H1 (cell line): ENCODE measurements around the gene ALK. TPM values are rescaled to one million over a fixed set of nuclear protein-coding genes. Genes with fewer than 3 reads are reported as not detected.

ENCODE experiments used
- CTCF ChIA-PET: fragments of 300-600 bp; sonication (Branson Sonifier 250); formaldehyde crosslinking; loops from one replicate; lab custom pipeline; 2021; ENCODE audit not compliant: partially characterized antibody; lab: Charles Lee
- POLR2A ChIA-PET: fragments of 300-600 bp; sonication (Branson Sonifier 250); formaldehyde crosslinking; loops from one replicate; lab custom pipeline; 2021; ENCODE audit warnings: inconsistent platforms; ENCODE audit not compliant: partially characterized antibody; lab: Charles Lee
- DNase-seq, 2 experiments: peaks; one replicate each; pipeline versions ENCODE4 v3.0.0 to v3.0.0-alpha.2; 2010 to 2022; ENCODE audit warnings: low spot score in 2 of 2, low read depth in 1 of 2, mixed read lengths in 1 of 2
- FAIRE-seq: peaks from 2 replicates; lab custom pipeline; 2011; peaks lifted over from hg19 to GRCh38; lab: Jason Lieb, UNC
- H2AFZ ChIP-seq: 2 replicates; pipeline ENCODE4 v1.8.1; 2012; ENCODE audit warnings: low read length, inconsistent platforms
- H2AK5ac ChIP-seq: 2 replicates; pipeline ENCODE4 v1.6.1; 2013; ENCODE audit warnings: low read depth, low read length
- H2BK120ac ChIP-seq: replicated peaks from 2 replicates; pipeline ENCODE3; 2013; ENCODE audit warnings: low read depth, low read length, inconsistent platforms
- H2BK12ac ChIP-seq: 2 replicates; pipeline ENCODE4 v1.6.1; 2013; ENCODE audit warnings: low read depth, low read length
- H2BK15ac ChIP-seq: 2 replicates; pipeline ENCODE4 v1.6.1; 2013; ENCODE audit warnings: low read length
- H2BK20ac ChIP-seq: 2 replicates; pipeline ENCODE4 v1.6.1; 2013; ENCODE audit warnings: low read length
- H2BK5ac ChIP-seq: 2 replicates; pipeline ENCODE4 v1.6.1; 2013; ENCODE audit warnings: low read depth, low read length
- H3K14ac ChIP-seq: 2 replicates; pipeline ENCODE4 v1.6.1; 2013; ENCODE audit warnings: inconsistent platforms; ENCODE audit not compliant: insufficient read length
- H3K18ac ChIP-seq: 2 replicates; pipeline ENCODE4 v1.6.1; 2013; ENCODE audit warnings: low read length; ENCODE audit errors: extremely low read depth
- H3K23ac ChIP-seq: 2 replicates; pipeline ENCODE4 v1.6.1; 2013; ENCODE audit warnings: inconsistent platforms; ENCODE audit not compliant: insufficient read length
- H3K23me2 ChIP-seq: 2 replicates; pipeline ENCODE4 v1.6.1; 2013; ENCODE audit warnings: low read depth, low read length
- H3K27ac ChIP-seq: 2 replicates; pipeline ENCODE4 v1.6.1; 2011; ENCODE audit warnings: low read depth, low read length, inconsistent platforms
- H3K27me3 ChIP-seq, 4 experiments: replicated peaks in 1 of 4; 1 replicate in 1 of 4; 2 replicates in 3 of 4; pipeline versions ENCODE4 v1.6.1 to v1.8.1; 2011 to 2013; ENCODE audit warnings: low read length in 3 of 4, mild to moderate bottlenecking in 3 of 4, inconsistent platforms in 2 of 4, mixed read lengths in 2 of 4, moderate library complexity in 1 of 4; ENCODE audit not compliant: control insufficient read depth in 3 of 4, insufficient read depth in 3 of 4; ENCODE audit errors: extremely low read depth in 1 of 4
- H3K36me3 ChIP-seq, 4 experiments: 2 replicates each; pipeline versions ENCODE4 v1.6.1 to v1.8.1; 2011 to 2013; ENCODE audit warnings: mild to moderate bottlenecking in 4 of 4, low read length in 3 of 4, moderate library complexity in 2 of 4, control low read depth in 1 of 4, inconsistent platforms in 1 of 4; ENCODE audit not compliant: insufficient read depth in 4 of 4, control insufficient read depth in 2 of 4
- H3K4ac ChIP-seq: replicated peaks from 2 replicates; pipeline ENCODE3; 2013; ENCODE audit warnings: low read length, low read depth, mixed read lengths, inconsistent platforms; ENCODE audit not compliant: insufficient read length
- H3K4me1 ChIP-seq, 4 experiments: replicated peaks in 1 of 4; 1 replicate in 1 of 4; 2 replicates in 3 of 4; pipeline versions ENCODE4 v1.6.1 to v1.8.1; 2011 to 2013; ENCODE audit warnings: low read length in 3 of 4, inconsistent platforms in 2 of 4, mixed read lengths in 1 of 4; ENCODE audit not compliant: insufficient read depth in 4 of 4, control insufficient read depth in 3 of 4
- H3K4me2 ChIP-seq, 2 experiments: 2 replicates each; pipeline versions ENCODE4 v1.6.1 to v1.8.1; 2011 to 2013; ENCODE audit warnings: low read depth in 2 of 2, low read length in 2 of 2, control low read depth in 1 of 2, inconsistent platforms in 1 of 2, mild to moderate bottlenecking in 1 of 2; ENCODE audit not compliant: insufficient read depth in 1 of 2
- H3K4me3 ChIP-seq, 4 experiments: fragments of 200-600, 300-600 bp in 1 of 4; sonication (generic), shearing (Covaris generic), sonication (Bioruptor Twin) in 1 of 4; 2 replicates each; pipeline versions ENCODE4 v1.5.1 to v1.8.1; 2011 to 2016; ENCODE audit warnings: low read length in 4 of 4, low read depth in 3 of 4, control low read depth in 2 of 4, inconsistent platforms in 2 of 4, mild to moderate bottlenecking in 2 of 4, mixed read lengths in 1 of 4, moderate library complexity in 1 of 4; ENCODE audit not compliant: insufficient read depth in 2 of 4; ENCODE audit errors: extremely low read depth in 1 of 4
- H3K56ac ChIP-seq: replicated peaks from 2 replicates; pipeline ENCODE3; 2013; ENCODE audit warnings: low read depth, mild to moderate bottlenecking, mixed read lengths, low read length, inconsistent platforms; ENCODE audit not compliant: insufficient read length
- H3K79me1 ChIP-seq: 2 replicates; pipeline ENCODE4 v1.6.1; 2013; ENCODE audit warnings: low read depth, low read length, control low read depth
- H3K79me2 ChIP-seq, 2 experiments: 2 replicates each; pipeline versions ENCODE4 v1.6.1 to v1.8.1; 2012 to 2013; ENCODE audit warnings: low read length in 2 of 2, mild to moderate bottlenecking in 2 of 2, inconsistent platforms in 1 of 2; ENCODE audit not compliant: insufficient read depth in 2 of 2, control insufficient read depth in 1 of 2
- H3K9ac ChIP-seq, 4 experiments: replicated peaks in 1 of 4; 1 replicate in 1 of 4; 2 replicates in 3 of 4; pipeline versions ENCODE4 v1.6.1 to v1.8.1; 2011 to 2013; ENCODE audit warnings: low read depth in 3 of 4, low read length in 3 of 4, control low read depth in 2 of 4, mild to moderate bottlenecking in 2 of 4, moderate library complexity in 2 of 4, inconsistent platforms in 1 of 4; ENCODE audit errors: extremely low read depth in 1 of 4
- H3K9me3 ChIP-seq, 2 experiments: 2 replicates each; pipeline versions ENCODE4 v1.6.1 to v1.8.1; 2012 to 2013; ENCODE audit warnings: mild to moderate bottlenecking in 2 of 2, moderate library complexity in 2 of 2, control low read depth in 1 of 2, inconsistent platforms in 1 of 2, low read depth in 1 of 2, low read length in 1 of 2, mixed read lengths in 1 of 2; ENCODE audit not compliant: insufficient read depth in 2 of 2
- H4K20me1 ChIP-seq, 2 experiments: replicated peaks in 1 of 2; 2 replicates each; pipeline versions ENCODE3 to v1.8.1; 2011 to 2013; ENCODE audit warnings: inconsistent platforms in 2 of 2, low read length in 2 of 2, mild to moderate bottlenecking in 1 of 2; ENCODE audit not compliant: insufficient read depth in 2 of 2, control insufficient read depth in 1 of 2
- H4K5ac ChIP-seq: 2 replicates; pipeline ENCODE4 v1.6.1; 2013; ENCODE audit warnings: low read length, low read depth, mixed read lengths, inconsistent platforms; ENCODE audit not compliant: insufficient read length
- H4K8ac ChIP-seq: 2 replicates; pipeline ENCODE4 v1.8.0; 2013; ENCODE audit warnings: mild to moderate bottlenecking, moderate library complexity, low read length, inconsistent platforms; ENCODE audit not compliant: insufficient read depth; ENCODE audit errors: extremely low read depth
- H4K91ac ChIP-seq: replicated peaks from 2 replicates; pipeline ENCODE3; 2013; ENCODE audit warnings: low read length, mixed read lengths, inconsistent platforms; ENCODE audit not compliant: insufficient read length
- ASH2L ChIP-seq: fragments of 200-600, 300-600 bp; sonication (generic); IDR thresholded peaks from one replicate; pipeline ENCODE4 v1.7.1; 2017; ENCODE audit warnings: low read length
- CREB1 ChIP-seq: IDR thresholded peaks from 2 replicates; pipeline ENCODE4 v1.6.1; 2012; ENCODE audit warnings: inconsistent platforms
- CTCF ChIP-seq, 3 experiments: IDR thresholded peaks; 1 replicate in 2 of 3; 2 replicates in 1 of 3; pipeline versions ENCODE4 v1.5.1 to v1.6.1; 2011; ENCODE audit warnings: low read length in 3 of 3, mild to moderate bottlenecking in 3 of 3, inconsistent platforms in 2 of 3, low read depth in 1 of 3, moderate library complexity in 1 of 3; ENCODE audit not compliant: insufficient read depth in 1 of 3; ENCODE audit errors: control extremely low read depth in 1 of 3
- GTF2F1 ChIP-seq: IDR thresholded peaks from 2 replicates; pipeline ENCODE4 v1.6.1; 2012; ENCODE audit warnings: low read depth, low read length, improper control_type of control experiment, borderline replicate concordance
- KDM1A ChIP-seq: fragments of 200-600, 300-600 bp; sonication (generic); IDR thresholded peaks from 2 replicates; pipeline ENCODE4 v1.7.1; 2016; ENCODE audit warnings: mild to moderate bottlenecking, low read length, borderline replicate concordance
- POLR2AphosphoS5 ChIP-seq: IDR thresholded peaks from 2 replicates; pipeline ENCODE4 v1.6.1; 2011; ENCODE audit warnings: low read depth, low read length
- POU5F1 ChIP-seq: IDR thresholded peaks from 2 replicates; pipeline ENCODE4 v1.6.1; 2011; ENCODE audit warnings: low read depth, mild to moderate bottlenecking, low read length, moderate library complexity
- RAD21 ChIP-seq, 2 experiments: IDR thresholded peaks in 1 of 2; conservative IDR thresholded peaks in 1 of 2; 2 replicates each; pipeline ENCODE4 v1.6.1; 2011; ENCODE audit warnings: low read depth in 2 of 2, low read length in 2 of 2, improper control_type of control experiment in 1 of 2, inconsistent platforms in 1 of 2, mild to moderate bottlenecking in 1 of 2, moderate library complexity in 1 of 2
- RFX5 ChIP-seq: IDR thresholded peaks from 2 replicates; pipeline ENCODE4 v1.6.1; 2011; ENCODE audit warnings: low read depth, low read length, improper control_type of control experiment, borderline replicate concordance
- RXRA ChIP-seq: IDR thresholded peaks from 2 replicates; pipeline ENCODE4 v1.6.1; 2011; ENCODE audit warnings: low read depth, mild to moderate bottlenecking, low read length, moderate library complexity; ENCODE audit not compliant: insufficient read depth
- SIX5 ChIP-seq: IDR thresholded peaks from 2 replicates; pipeline ENCODE4 v1.6.1; 2011; ENCODE audit warnings: mild to moderate bottlenecking, low read depth, low read length
- SP1 ChIP-seq: IDR thresholded peaks from 2 replicates; pipeline ENCODE4 v1.6.1; 2011; ENCODE audit warnings: low read depth, low read length
- WGBS, 2 experiments: shearing (Covaris generic) in 1 of 2; methylation state at CpG; one replicate each; pipeline versions ENCODE4 v1.1.6 to v1.1.7; 2013 to 2015; ENCODE audit warnings: low lambda C conversion rate in 2 of 2, mixed read lengths in 2 of 2, inconsistent platforms in 1 of 2, low coverage in 1 of 2, missing lambda C conversion rate in 1 of 2; ENCODE audit not compliant: insufficient replicate concordance in 2 of 2, insufficient coverage in 1 of 2, insufficient read length in 1 of 2; ENCODE audit errors: extremely low coverage in 1 of 2, missing lambda C conversion rate in 1 of 2; 5-methylcytosine and 5-hydroxymethylcytosine counted together
- polyA plus RNA-seq, 7 experiments: library from polyadenylated mRNA; depleted of rRNA in 3 of 7; stranded (reverse) in 5 of 7; unstranded in 2 of 7; fragments of >200 nt in 5 of 7; fragments of 200-250 nt in 2 of 7; gene quantifications; 1 replicate in 5 of 7; 2 replicates in 1 of 7; 4 replicates in 1 of 7; pipeline versions ENCODE4 v1.2.1 to v1.2.3, GENCODE V29; 2011 to 2013; ENCODE audit warnings: missing spikeins in 2 of 7, mixed read lengths in 2 of 7
- total RNA-seq: library from RNA; stranded (reverse); fragmentation: NEBNext Ultra II Directional; extraction: Animal tissue kit (Norgen Biotek cat#: 25700); gene quantifications from 2 replicates; pipeline ENCODE4 v1.2.1, GENCODE V29; 2021

The ALK gene
- total and polyA plus RNA-seq, 2 of the 8 experiments (the other 6 are each of a cell fraction or from before 2014, with no cell fraction given), result 0.02 to 0.09 TPM

DNA sequence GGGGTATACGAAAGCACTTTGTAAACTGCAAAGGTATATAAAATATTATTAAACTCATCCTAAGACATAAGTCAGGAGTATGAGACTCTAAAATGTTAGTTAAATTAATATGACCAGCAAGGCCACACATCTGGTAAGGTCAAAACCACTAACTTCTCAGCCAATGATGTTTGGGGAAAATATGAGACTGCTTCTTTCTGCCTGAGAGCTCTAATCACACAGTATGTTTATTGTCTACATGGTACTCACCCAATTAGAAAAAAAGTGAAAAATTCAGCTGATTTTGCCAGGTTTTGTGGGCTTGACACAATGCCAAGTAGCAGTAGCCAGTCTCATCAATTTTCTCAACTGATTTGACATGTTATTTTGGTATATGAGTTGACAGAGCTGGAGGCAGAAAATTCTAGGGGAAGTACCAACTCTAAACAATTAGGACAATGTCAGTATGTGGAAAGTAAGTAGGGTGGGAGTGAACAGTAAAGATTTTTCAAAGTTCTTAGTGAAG is 87.3 kb downstream of the ALK start:
- H3K56ac ChIP-seq, result no peak overlapping the region
- FAIRE-seq, result no peak
- CTCF ChIA-PET, result interaction anchor here (0.9 to 1.3 kb wide), 4 partner anchors 11 to 591 kb away, joined by 3 read pairs; no protein-coding TSS in a partner anchor
- no peak for TF ChIP-seq POLR2AphosphoS5
- TF ChIP-seq RAD21 (IDR thresholded peaks at IDR 0.05 in 1 of 2, conservative IDR thresholded peaks at IDR 0.05 in 1 of 2; ENCODE audit: low read depth in 2 of 2, low read length in 2 of 2), result no peak
- no peak for TF ChIP-seq RFX5
- no peak for TF ChIP-seq SP1
- TF ChIP-seq ASH2L, result no peak
- TF ChIP-seq RXRA, result no peak
- no peak for TF ChIP-seq CTCF (IDR thresholded peaks at IDR 0.05; ENCODE audit: control extremely low read depth in 1 of 3, insufficient read depth in 1 of 3, low read depth in 1 of 3, low read length in 3 of 3)
- TF ChIP-seq SIX5, result no peak
- TF ChIP-seq CREB1, result no peak
- TF ChIP-seq GTF2F1, result no peak
- TF ChIP-seq POU5F1, result no peak
- no peak for TF ChIP-seq KDM1A

More for the DNA sequence above, 87.3 kb downstream of the ALK start:
- Histone ChIP-seq H3K27me3 (no peaks in the 10 kb centered on the region), H2BK15ac (no peak overlapping the region), H2BK20ac (no peak overlapping the region), H3K9ac (no peak overlapping the region), H2AFZ (no peak overlapping the region), H2AK5ac (no peak overlapping the region), H3K23me2 (no peaks in the 10 kb centered on the region), H2BK12ac (no peak overlapping the region), H4K91ac (no peak overlapping the region), H3K27ac (no peak overlapping the region), H3K4ac (no peak overlapping the region), H3K18ac (no peak overlapping the region), H4K8ac (no peak overlapping the region), H3K4me2 (no peak overlapping the region), H3K23ac (no peak overlapping the region), H2BK120ac (no peak overlapping the region), H3K79me1 (no peaks in the 10 kb centered on the region), H4K5ac (no peak overlapping the region), H2BK5ac (no peak overlapping the region), H3K4me1 (no peaks in the 10 kb centered on the region), H3K36me3 (no peaks in the 10 kb centered on the region), H3K9me3 (peaks cover 0 to 3% of the 10 kb centered on the region in 2 experiments; a peak in 1 of 4 replicates), H3K4me3 (no peak overlapping the region), H4K20me1 (no peaks in the 10 kb centered on the region), H3K79me2 (no peaks in the 10 kb centered on the region), H3K14ac (no peak overlapping the region)
- POLR2A ChIA-PET, result no interaction called here
- no peak for DNase-seq
- WGBS, 2 experiments, result 100% methylated on average over 1 of the region's 1 CpG; no CpG with 5 or more reads in 1 of the 2 experiments
